HEK293T (cell line): ENCODE data around the gene N4BP2L2.

ENCODE experiments used
- BHLHE40 ChIP-seq: fragments of 450-650 bp; IDR thresholded peaks from 2 replicates; pipeline ENCODE4 v1.6.1; 2016; ENCODE audit warnings: mild to moderate bottlenecking, moderate library complexity, borderline replicate concordance
- NFRKB ChIP-seq: fragments of 450-650 bp; IDR thresholded peaks from 2 replicates; pipeline ENCODE4 v1.6.1; 2016; ENCODE audit warnings: mild to moderate bottlenecking, moderate library complexity

DNA sequence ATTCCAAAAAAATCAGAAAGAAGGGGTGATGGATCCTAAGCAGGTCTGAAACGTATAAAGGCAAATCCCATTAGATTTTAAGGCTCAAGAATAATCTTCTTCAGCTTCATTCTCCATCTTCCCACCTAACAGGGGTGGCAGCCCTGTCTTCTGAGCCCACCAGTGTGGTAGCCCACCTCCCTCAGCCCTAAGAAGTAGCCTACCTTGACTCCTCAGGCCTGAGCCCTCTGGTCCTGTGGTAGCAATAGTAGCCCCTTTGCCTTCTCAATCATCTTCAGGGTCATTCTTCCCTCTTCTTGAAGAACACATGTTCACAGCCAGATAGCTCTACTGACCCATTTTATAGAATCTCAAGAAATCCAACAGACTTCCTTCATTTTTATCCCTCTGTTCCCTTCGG is 33.7 kb downstream of the N4BP2L2 start:
- TF ChIP-seq BHLHE40 (no peak), NFRKB (no peak)
